ENCODE results near the gene CLCNKB.
A peak's percentile ranks its signal among the peaks of the same experiment; 100 is the strongest.
"Not testable (repeated sequence)": the region's sequence is repeated elsewhere in the genome, so short reads cannot be mapped to it uniquely, and the experiment has no call there.

Gene CLCNKB

DNA sequence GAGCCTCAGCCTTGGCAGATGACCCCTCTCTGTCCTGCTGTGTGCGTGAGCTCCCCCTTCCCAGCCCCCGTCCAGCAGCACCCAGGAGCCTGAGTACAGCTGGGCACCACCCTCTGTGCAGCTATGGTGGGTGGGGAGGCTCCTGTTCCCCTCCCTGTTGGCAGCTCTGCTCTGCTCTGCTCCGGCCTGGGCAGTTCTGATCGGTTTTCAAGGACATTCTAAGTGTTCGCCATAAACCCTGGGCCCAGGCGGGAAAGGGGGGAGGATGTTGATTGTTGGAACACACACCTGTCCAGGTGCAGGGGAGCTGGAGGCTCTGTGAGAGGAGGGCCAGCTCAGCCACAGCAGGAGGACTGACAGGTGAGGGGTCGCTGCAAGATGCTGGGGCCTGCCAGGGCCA lies at the start of gene CLCNKB:
Gene CLCNKB (plus strand): TSS at position 262 of the 400 bp plus-strand sequence. CDS start 711 bp downstream, outside the sequence.
- no peak for DNase-seq (ENCODE audit: low spot score)

DNA sequence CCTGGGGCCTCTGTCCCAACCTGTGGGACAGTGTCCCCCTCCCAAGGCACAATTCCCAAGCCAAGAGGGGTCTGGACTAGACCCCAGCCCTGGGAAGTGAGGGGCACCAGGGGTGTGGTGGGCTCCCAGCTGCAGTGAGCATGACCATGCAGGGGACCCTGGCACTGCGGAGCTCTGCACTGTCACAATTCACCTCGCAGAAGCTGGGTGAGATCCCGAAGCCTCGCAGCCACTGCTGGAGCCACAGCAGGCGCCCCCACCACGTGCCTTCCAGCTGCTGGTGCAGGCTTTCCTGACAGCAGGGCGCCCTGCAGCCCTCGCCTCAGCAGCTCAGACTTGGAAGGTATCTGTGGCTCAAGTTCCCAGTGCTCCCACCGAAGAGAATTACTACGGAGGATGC lies 49.5 kb upstream of the CLCNKB start:
- DNase-seq (ENCODE audit: low spot score), result no peak

DNA sequence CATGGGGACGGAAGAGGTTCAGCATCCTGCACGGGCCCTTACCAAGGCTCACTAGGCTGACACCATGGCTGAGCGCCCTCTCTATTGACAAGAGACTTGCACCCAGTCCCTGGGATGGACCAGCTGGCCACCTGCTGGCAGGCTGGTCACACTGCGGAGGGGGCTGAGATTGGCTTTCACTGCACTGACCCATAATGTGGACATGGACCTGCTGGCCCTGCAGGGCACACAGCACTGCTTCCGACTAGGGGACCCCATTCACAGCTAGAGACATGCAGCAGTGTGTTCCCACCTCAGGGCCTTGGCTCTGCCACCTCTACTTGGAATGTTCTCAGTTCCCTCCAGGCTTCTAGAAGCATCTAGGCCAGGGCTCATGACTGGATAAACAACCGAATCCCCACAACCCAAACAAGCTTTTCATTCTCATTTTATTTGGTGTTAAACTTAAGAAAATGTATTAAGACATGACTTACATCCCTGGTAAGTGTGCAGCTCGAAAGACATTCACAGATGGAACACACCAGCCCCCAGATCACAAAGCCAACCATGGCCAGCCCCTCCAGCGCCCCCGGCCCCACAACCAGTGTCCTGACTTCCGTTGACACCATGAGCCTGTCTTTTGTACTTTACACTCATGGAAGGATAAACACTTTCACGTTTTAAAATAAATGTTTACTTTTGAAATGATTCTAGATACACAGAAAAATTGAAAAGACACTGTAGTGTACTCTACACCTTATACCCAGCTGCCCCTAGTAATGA lies 48.8 kb upstream of the CLCNKB start:
- peak; percentile 91 for DNase-seq (ENCODE audit: low spot score)

DNA sequence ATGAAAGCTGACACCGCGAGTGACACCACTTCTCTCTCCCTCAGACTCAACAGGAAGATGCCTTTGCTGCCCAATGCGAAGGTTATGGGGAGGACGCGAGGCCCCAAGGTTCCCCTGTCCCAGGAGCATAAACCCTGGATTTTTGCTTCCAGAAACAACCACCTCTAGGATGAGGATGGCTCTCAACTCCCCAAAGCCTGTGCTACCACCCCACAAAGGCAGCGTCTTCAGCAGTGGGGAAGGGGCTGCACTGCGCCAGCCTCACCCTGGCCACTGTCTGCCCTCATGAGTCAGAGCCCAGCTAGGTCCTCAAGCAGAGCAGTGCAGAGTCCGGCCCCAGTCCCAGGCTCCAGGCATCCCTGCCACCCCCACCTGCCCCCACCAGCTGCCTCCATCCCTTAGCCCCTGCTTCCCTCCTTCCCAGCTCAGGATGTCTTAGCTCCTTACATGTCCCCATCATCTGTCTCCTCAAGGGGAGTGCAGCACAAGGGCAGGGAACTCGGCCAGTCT lies 46.5 kb upstream of the CLCNKB start:
- no peak for DNase-seq (ENCODE audit: low spot score)

DNA sequence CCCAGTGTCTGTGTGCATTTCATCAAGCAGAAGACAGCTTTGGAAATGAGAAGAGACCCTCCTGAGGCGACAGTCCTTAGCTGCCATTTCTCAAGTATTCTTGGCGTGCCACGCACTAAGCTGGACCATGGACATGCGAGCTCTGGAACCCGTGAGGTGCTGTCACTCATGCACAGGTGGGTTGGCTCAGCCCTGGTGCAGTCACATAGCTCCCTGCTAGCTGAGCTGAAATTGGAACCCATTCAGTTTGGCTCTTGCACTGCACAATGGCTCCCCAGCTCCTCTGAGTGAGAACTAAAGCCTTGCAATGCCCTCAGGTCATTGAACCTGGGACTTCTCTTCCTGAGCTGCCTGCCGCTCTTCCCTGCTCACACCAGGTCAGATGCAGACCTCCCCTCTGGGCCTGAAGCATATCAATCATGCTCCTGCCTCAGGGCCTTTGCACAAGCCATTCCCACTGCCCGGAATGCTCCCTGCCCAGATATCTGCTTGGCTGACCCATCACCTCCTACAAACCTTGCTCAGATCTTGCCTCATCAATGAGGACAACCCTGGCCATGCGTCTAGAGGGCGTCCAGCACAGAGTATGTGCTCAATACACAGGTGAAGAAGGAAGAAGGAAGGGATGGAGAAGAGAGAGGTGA lies 45.8 kb upstream of the CLCNKB start:
- DNase-seq (ENCODE audit: low spot score), result no peak

DNA sequence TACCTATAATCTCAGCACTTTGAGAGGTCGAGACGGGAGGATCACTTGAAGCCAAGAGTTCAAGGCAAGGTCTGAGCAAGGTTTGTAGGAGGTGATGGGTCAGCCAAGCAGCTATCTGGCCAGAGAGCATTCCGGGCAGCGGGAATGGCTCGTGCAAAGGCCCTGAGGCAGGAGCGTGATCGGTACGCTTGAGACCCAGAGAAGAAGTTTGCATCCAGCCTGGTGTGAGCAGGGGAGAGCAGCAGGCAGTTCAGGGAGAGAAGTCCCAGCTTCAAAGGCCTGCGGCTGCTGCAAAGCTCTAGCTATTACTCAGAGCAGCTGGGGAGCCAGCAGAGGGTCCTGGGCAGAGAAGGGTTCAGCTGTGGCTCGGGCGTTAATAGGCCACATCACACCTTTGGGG lies 44.7 kb upstream of the CLCNKB start:
- DNase-seq (ENCODE audit: low spot score), result no peak

DNA sequence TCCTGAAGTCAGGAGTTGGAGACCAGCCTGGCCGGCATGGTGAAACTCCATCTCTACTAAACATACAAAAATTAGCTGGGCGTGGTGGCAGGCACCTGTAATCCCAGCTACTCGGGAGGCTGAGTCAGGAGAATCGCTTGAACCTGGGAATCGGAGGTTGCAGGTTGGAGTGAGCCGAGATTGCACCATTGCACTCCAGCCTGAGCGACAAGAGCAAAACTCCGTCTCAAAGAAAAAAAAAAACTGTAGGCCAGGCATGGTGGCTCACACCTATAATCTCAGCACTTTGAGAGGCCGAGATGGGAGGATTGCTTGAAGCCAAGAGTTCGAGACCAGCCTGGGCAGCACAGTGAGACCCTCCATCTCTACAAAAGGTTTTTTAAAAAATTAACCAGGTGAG lies 42.3 kb upstream of the CLCNKB start:
- not testable (repeated sequence) for DNase-seq (ENCODE audit: low spot score)

DNA sequence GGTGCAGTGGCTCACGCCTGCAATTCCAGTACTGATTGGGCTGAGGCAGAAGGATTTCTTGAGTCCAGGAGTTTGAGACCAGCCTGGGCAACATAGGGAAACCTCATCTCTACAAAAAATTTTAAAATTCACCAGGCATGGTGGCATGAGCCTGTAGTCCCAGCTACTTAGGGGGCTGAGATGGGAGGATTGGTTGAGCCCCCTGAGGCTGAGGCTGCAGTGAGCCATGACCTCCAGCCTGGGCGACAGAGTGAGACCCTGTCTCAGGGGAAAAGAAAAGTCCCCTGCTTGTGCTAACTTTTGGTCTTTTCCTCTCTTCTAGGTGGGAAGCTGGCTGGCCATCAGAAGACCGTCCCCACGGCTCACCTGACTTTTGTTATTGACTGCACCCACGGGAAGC lies 38.0 kb upstream of the CLCNKB start:
- no peak for DNase-seq (ENCODE audit: low spot score)

DNA sequence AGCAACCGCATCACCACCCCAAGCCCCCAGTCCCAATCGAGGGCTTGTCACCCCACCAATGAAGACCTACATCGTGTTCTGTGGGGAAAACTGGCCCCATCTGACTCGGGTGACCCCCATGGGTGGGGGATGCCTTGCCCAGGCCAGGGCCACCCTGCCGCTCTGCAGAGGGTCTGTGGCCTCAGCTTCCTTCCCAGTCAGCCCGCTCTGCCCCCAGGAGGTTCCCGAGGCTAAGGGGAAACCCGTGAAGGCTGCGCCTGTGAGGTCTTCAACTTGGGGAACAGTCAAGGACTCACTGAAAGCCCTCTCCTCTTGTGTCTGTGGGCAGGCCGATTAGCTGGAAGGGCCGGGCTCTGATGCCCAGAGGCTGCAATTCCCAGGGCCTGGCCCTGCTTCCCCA lies 37.6 kb upstream of the CLCNKB start:
- no peak for DNase-seq (ENCODE audit: low spot score)

DNA sequence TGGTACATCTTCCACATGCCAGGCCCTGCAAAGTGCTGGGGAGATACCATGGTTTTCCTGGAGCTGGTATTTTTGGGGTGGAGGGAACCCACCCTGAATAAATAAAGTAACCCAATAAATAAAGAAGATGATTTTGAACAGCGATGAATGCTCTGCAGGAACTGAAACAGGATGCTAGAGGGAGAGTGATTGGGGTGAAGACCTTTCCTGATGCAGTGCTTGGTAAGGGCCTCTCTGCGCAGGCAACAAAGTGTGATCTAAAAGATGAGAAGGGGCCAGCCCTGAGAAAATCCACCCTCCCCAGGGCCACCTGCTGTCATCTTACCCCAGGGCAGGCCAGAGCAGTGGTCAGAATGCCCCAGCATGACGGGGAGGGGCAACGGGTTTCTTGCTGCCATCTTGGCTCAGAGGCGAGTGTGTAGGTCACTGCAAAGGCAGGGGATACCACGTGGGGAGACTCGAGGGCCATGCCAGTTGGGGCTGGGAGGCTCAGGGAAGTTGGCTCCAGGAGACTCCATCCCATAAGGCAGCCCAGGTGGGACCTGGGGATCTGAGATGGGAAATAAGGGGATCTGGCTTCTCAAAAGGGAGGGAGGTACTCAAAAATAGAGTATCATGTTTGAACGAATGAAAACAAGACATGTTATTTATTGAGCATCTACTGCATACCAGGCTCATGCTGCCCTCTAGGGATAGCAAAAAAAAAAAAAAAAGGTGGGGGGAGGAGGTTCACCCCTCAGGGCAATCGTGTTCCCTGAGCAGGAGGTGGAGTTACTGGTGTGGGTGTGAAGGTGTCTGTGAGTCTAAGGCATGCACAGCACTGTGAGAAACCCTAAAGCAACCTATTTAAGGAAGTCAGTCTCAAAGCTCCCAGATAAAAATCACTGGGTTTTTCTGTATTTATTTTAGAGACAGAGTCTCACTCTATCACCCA lies 36.8 kb upstream of the CLCNKB start:
- no peak for DNase-seq (ENCODE audit: low spot score)

DNA sequence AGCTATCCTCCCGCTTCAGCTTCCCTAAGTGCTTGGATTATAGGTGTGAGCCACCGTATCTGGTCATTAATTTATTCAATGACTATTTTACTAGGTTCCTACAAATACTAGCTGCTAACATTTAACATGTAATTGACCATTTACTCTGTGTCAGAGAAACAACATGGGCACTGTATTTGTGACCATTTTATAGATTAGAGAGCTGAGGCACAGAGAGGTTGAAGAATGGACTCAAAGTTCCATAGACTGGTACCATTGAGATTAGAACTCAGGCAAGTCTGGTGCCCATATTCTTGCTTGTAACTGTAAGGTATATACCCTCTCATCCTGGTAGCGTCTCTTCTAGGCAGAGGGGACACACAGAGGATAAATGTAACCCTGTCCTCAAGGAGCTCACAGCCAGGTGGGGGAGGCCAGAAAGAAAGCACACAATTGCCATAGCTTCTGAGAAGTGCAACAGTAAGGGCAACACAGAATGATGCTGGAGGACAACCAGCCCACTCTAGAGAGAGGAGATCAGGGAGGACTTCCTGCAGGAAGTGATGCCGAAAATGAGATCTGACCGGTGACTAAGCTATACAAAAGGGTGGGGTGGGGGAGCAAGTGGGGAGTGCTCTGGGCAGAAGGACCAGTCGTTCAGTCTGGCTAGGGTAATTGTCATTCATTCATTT lies 35.8 kb upstream of the CLCNKB start:
- no peak for DNase-seq (ENCODE audit: low spot score)

DNA sequence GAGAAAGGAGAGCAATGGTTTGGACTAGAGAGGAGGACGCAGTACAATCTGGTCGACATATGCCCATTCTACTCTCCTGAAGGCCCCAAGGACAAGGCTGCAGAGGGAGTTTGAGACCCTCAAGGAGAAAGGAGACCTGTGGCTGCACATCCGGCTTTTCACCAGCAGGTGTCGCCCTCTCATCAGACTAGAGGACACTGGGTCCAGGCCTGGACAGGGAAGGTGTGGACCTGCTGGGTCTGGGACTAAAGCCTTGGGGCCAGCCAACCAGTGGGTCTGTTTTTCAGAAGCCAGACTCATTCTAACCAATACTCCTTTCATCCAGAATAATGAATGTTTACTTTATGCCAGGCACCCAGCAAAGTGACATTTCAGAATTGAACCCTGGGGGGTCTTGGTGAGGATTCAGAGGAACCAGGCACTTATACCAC lies 34.5 kb upstream of the CLCNKB start:
- DNase-seq (ENCODE audit: low spot score), result peak; percentile 78

DNA sequence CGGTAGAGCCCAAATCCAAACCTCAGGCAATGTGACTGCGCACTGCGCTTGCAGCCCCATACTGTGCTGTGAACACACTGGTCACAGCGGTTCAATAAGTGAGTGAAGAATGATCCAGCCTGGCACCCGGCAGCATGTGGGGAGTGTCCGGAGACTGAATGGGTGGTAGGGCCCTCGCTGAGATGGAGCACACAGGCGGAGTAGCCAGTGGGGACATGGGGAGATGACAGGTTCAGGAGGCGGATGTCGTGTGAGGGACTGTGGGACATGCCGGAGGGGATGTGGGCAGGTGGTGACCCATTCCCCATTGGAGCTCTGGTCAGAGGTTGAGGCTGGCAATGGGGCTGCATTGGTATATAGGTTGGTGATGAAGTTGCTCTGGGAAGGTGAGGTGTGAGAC lies 33.9 kb upstream of the CLCNKB start:
- DNase-seq (ENCODE audit: low spot score), result no peak

DNA sequence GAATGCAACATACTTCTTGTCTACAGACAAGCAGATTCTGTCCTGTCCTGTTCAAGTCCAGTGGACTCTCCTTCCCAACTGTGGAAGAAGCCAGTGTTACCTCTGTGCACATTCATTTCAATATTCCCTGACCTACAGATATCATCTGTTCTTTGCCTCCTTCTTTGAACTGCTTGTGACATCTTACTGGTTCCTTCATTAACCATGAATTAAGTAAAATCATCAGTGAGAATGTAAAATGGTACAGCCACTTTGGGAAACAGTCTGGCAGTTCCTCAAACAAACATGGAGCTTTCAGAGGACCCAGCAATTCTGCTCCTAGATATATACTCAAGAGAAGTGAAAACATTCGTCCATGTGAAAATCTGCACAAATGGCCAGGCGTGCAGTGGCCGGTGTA lies 32.7 kb upstream of the CLCNKB start:
- no peak for DNase-seq (ENCODE audit: low spot score)

DNA sequence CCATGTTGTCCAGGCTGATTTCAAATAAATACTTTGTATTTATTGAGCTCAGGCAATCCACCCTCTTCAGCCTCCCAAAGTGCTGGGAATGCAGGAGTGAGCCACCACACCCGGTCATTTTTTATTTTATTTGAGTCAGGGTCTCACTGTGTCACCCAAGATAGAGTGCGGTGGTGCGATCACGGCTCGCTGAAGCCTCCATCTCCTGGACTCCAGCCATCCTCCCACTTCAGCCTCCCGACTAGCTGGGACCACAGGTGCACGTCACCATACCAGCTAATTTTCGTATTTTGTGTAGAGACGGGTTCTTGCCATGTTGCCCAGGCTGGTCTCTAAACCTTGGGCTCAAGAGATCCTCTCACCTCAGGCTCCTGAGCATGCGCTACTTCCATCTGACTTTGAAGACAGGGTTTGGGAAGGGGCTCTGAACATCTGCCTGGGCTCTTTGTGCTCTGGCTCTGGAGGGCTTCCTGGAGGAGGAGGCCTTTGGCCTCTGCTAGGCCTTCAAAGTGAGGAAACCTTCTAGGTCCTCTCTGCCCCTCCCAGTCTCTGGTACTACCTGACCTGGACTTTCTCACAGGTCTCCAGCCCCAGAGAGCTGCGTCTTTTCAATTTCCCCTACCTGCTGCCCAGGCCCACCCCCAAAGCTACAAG lies 31.5 kb upstream of the CLCNKB start:
- no peak for DNase-seq (ENCODE audit: low spot score)

DNA sequence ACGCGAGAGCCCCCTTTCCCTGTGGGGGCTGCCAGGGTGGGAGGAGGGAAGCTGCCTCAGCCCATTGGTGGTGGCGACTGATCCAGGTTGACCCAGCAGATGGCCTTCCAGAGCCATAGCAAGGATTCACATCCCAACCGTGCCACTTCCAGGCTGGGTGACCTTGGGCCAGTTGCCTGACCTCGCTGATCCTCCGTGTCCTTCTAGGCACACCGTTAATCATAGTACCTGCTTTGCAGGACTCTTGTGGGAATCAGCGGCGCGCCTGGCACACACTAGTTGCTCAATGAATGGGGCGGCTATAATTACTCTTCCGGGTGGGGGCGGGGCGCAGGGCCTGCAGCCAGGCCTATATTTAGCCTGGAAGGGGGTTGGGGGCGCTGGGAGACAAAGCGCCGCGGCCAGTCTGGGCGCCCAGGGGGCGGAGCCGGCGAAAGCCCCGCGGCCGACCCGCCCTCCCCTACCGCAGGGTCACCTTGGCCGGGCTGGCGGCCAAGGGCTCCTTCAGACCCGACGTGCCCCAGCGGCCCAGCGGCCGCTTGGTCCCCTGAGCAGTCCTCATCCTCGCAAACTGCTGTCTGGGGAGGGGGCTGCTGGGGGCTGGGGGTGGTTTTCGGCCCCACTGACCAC lies 30.9 kb upstream of the CLCNKB start:
- no peak for DNase-seq (ENCODE audit: low spot score)

DNA sequence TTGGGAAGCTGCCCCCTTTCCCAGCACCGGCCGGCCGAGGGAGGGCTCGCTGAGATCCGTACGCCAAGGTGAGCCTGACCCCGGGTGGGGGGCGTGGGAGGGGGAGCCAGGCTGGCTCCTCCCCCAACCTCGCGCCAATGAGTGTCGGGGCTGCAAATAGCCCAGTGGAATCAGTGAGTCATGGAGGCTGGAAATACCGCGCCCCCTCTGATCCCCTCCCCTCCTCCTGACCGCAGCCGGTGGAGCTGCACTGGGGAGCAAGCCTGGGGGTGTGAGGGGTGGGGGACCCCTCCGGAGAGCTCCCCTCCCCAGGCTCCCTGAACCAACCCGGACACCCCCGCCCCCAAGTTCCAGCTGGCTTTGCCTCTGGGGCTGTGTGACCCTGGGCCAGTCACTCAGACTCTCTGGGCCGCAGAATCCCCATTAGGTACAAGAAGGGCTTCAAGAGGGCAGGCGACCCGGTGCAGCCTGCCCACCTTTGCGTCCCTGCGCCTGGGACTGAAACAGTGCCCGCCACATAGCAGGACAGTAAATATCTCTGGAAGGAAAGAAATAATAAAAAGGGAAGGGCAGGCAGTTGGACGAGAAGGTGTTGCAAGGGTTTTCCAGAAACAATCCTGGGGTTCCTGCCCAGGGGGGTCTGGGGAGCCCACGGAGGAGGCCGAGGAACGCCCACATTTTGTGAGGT lies 30.2 kb upstream of the CLCNKB start:
- DNase-seq (ENCODE audit: low spot score), result no peak

DNA sequence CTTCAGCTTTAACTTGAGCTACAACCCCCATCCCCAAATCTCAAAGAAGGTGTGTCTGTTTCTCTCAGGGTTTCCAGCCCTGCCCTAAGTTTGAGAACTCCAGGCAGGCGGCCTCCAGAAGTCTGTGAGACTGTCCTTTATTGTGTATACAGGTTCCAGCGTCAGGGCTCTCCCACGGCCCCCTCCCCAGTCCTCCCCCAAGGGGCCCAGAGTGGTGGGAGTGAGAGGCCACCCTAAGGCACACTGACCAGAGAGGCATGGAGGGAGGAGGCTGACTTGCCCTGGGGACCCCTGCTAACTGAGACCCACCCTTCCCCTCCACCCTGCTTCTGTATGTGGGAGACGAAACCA lies 29.7 kb upstream of the CLCNKB start:
- no peak for DNase-seq (ENCODE audit: low spot score)

DNA sequence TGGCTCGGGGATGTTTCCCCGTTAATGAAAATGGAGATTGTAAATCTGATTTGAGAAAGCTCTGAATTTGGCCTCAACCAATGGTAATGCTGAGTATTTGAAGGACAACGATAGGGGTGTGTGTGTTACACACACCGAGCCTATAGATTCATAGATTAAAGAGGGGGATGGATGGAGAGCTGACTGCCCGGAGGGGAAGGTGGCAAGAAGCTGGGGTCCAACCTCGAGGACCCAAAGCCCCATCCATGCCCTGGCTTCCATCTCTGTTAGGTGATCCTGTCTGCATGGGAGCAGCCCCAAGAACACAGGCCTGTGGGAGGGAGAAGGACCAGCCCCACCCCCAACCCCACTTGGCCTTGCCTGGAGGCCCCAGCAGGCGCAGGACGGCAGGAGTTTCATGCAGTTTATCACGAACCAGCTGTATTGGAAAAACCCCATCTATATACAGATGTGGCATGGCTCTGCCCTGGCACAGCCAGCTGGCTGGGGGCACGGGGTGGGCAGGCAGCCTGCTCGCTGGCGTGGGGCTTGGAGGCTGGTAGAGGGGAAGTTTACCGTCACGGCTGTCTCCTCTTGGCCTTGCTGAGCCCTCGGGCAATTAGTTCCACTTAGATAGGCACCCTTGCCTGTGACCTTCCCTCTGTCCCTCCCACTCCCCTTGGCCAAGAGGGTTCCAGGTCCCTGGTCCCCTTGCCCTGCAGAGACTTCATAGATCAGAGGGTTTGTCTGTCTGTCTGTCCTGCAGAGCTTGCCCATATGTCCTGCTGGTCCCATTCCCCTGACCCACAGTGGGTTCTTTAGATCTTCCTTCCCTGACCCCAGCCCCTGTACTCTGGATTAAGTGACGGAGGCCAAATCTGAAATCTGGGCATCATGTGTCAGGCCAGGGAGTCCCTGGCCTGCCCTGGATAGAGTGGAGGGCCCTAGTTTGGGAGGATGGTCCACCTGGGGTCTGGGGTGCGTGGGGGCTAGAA lies 28.8 kb upstream of the CLCNKB start:
- DNase-seq (ENCODE audit: low spot score), result no peak

Data from Ammon's horn (tissue), 1 donor.